Stimulated activated CD8-positive, alpha-beta memory T cell treated with anti-CD3 and anti-CD28 coated beads, Interleukin-2, amount 100 ng/mL, for 1 hour (primary cell): ENCODE measurements around the gene DDB1.

Experiments
- DNase-seq, 2 donors: peaks; one replicate each; pipeline ENCODE4 v3.0.0-alpha.2; 2020; ENCODE audit warnings: low read depth in 2 of 2

DDB1 gene

DNA sequence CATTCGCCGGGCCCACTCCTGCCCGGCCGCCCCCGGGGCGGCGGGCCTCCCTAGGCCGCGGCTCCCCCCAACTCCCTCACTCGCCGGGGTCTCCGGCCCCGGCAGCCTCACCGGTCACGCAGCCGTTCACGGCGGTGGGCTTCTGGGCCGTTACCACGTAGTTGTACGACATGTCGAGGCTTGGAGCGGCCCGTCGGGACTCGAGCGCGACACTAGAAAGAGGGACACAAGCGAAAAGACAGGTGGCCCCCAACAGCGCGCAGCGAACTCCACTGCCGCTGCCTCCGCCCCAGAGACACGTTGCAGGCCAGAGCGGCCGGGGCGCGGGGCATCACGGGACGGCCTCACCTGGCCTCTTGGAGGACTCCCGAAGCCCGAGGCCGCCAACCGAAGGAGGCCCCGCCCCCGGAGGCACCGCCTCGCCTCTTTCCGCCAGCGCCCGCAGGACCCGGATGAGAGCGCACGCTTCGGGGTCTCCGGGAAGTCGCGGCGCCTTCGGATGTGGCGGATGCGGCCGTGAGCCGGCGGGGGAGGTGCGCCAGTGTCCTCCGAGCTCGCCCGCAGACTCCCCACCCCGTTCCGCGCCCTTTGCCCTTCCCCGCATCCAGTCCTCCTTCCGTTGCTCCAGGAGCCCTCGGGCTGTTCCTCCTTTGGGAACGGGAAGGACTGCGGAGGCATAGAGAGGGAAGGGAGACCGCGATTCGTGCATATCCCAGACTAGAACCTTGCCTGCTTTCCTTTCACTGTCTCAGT is at the start of gene DDB1, which contains the start of gene TKFC:
Gene DDB1, minus strand, starts transcription at position 309 of the 753 bp plus-strand sequence. Its CDS starts 137 bp downstream, at position 172.
Gene TKFC, plus strand, starts transcription at position 432 of the 753 bp plus-strand sequence. CDS start 1,501 bp downstream, outside the sequence.
- DNase-seq = peak; percentile 93 to 95

DNA sequence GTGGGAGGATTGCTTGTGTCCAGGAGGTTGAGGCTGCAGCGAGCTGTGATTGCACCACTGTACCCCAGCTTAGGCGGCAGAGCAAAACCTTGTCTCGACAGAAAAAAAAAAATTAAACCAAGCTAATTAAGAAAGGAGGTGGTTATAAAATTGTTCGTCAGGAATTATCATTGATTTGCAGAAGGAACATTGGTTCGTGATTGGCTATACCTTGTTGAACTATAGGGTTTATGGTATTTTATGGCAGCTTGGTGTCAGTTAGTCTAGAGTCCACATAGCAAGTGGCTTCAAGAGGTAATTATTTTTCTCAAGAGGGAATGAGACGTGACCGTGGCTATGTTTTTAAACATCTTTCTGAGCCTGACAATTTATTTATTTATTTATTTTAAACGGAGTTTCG is 48.0 kb upstream of the DDB1 start:
- no peak for DNase-seq

DNA sequence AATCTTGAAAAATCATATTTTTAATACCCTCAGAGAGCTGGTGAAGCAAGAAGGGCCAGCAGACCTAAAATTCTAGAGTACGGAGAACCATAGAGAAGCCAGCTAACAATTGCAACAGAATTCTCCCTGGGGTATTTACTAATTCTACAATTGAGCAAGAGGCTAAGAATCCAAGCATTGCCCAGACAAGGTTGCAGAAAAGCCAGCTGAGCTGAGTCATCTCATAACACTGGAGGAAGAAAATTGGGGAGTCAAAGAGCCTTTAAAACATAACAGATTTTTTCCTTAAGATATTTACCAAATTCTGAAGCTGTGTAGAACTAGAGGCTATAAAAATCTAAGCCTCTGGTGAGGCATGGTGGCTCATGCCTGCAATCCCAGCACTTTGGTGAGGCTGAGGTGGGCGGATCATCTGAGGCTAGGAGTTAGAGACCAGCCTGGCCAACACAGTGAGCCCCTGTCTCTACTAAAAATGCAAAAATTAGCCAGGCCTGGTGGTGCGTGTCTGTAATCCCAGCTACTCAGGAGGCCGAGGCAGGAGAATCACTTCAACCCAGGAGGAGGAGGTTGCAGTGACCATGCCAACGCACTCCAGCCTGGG is 45.9 kb upstream of the DDB1 start:
- no peak for DNase-seq

DNA sequence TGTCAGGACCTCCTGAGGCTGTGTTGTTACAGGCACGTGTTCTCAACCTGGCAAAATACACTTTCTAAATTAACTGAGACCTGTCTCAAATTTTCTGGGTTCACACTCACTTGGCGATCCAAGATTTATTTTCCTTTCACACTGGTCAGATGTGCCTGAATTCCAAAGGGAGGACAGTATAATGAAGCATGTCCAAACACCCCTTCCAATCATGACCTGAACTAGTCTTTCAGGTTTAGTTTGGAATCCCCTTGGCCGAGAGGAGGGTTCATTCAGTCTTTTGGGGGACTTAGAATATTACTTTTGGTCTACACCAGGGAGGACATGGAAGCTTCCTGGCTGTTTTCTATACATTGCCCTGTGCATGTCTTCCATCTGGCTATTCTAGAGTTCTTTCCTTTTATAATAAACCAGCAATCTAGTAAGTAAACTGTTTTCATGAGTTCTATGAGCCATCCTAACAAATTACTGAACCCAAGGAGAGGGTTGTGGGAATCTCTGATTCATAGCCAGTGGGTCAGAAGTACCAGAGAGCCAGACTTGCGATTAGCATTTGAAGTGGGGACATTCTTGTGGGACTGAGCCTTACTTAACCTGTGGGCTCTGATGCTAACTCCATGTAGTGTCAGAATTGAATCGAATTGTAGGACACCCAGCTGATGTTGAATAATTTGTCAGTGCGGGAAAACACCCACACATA is 44.7 kb upstream of the DDB1 start:
- DNase-seq = no peak

DNA sequence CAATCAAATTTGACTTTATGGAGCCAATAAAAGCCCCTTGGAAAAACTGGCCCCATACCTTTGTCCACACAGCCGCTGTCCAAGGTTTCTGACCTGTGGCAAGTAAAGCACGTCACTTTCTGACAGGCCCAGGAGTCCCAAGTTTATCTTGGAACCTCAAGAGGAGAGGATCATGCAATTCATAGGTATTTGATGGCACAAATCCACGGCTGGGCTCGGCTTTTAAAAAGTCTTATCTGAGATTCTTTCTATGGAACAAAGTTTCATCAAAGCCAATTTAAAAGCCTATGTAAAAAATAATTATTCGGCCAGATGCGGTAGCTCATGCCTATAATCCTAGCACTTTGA is 42.8 kb upstream of the DDB1 start:
- DNase-seq = no peak

DNA sequence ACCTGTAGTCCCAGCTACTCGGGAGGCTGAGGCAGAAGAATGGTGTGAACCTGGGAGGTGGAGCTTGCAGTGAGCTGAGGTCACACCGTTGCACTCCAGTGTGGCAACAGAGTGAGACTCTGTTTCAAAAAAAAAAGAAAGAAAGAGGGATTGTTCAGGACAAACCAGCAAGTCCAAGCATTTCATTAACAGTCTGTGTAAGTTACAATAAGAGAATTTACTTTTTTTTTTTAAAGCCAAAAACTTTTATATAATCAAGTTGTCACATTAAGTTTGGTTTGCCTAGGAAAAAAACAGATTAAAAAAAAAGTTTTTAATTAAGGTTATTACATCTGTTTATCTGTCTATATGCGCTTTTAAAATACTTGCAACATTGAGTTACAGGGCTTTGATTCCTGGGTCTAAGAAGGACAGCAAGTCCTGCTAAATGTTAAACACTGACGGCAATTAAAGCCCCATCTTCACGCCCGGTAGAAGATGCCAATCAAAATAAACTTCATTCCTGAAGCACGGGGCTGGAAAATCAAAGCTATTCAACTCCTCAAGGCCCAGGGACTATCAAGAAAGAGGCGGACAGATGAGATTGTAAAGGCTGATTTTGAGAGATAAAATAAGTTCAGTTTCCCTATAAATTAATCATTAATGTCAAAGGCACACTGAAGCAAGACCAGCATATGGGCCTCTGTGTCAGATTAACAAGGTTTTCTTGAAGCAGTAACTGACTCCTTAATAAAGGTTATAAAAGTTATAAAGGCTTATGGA is 39.9 kb upstream of the DDB1 start:
- DNase-seq = no peak

DNA sequence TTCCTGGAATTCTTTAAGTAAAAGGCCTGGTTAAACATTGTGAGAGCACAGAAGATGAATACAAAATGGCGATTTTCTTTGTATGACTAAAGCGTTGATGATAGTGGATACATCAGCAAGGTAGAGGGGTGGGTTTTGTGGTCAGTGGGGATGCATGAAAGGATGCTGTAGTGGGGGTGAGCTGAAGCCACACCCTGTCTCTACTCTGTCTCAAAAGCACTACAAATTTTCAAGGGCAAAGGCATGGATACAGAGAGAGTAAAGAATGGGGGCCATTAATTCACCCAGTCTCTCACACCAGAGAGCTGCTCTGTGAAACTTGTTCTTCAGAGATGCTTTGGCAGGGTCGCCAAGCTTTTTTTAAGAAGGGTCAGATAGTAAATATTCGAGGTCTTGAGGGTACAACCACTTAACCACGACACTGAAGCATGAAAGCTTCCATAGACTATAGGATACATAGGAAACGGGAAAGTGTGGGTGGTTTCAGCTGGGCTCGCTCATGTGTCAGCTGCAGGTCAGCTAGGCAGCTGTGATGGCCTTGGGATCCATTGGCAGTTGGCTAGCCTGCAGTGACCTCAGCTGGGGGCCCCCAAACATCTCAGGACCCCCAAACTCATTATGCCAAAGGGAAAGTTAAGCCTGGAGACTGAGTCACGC is 37.6 kb upstream of the DDB1 start:
- DNase-seq = no peak

DNA sequence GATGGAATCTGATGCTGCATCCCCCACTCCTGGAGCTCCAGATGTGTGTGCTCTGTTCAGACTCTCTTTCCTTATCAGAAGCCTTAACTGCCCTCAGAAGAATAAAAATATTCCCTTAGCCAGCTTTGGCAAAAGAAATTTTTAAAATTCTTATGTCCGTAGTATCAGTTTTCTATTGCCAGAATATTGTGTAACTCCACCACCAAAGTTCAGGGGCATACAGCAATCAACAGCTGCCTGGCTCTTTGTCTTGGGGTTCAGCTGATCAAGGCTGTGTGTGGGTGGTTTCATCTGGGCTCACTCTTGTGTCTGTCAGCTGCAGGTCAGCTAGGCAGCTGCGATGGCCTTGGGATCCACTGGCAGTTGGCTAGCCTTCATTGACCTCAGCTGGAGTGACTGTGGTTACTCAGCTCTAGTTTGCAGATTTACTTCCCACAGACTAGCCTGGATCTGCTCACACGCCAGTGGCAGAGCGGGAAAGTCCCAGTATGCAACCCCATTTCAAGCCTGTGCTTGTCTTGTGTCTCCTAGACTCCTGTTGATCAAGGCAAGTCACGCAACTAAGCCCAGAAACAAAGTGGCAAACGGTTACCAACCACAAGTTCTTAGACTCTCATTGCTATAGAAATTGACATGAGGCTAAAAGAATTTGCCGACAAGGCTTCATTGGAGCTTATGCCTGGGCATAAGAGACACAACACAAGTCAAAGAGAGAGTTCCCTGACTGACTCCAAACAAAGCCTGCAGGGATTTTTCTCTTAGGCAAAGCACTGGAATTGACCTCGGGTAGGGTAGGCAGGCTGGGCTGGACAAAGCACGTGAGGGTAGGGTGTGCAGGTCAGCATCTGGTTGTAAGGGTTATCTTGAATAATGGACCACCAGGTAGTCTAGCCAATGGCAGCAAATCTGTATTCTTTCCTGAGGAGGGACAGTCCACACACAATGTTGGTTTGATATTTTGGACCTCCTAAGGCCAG is 36.8 kb upstream of the DDB1 start:
- DNase-seq = no peak

DNA sequence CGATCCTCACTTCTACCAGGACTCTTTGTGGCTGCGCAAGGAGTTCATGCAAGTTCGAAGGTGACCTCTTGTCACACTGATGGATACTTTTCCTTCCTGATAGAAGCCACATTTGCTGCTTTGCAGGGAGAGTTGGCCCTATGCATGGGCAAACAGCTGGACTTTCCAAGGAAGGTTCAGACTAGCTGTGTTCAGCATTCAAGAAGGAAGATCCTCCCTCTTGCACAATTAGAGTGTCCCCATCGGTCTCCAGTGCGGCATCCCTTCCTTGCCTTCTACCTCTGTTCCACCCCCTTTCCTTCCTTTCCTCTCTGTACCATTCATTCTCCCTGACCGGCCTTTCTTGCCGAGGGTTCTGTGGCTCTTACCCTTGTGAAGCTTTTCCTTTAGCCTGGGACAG is 35.7 kb upstream of the DDB1 start:
- no peak for DNase-seq

DNA sequence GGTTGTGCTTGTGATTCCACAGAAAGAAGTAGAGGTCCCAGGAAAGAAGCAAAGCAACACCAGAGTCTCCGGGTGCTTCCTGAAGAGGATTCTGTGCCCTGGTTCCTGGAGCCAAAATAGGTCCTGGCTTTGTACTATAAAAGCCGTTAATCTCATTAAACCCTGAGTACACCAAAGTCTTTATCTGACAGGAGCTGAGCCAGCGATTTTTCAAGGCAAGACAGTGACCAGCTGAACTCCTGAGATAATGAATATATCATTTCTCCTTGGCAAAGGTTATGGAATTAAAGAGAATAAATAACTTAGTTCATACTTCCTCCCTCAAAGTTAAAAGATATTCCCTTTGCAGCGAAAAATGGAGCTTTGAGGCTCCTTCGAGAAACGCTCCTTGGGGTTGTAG is 34.5 kb upstream of the DDB1 start:
- no peak for DNase-seq

DNA sequence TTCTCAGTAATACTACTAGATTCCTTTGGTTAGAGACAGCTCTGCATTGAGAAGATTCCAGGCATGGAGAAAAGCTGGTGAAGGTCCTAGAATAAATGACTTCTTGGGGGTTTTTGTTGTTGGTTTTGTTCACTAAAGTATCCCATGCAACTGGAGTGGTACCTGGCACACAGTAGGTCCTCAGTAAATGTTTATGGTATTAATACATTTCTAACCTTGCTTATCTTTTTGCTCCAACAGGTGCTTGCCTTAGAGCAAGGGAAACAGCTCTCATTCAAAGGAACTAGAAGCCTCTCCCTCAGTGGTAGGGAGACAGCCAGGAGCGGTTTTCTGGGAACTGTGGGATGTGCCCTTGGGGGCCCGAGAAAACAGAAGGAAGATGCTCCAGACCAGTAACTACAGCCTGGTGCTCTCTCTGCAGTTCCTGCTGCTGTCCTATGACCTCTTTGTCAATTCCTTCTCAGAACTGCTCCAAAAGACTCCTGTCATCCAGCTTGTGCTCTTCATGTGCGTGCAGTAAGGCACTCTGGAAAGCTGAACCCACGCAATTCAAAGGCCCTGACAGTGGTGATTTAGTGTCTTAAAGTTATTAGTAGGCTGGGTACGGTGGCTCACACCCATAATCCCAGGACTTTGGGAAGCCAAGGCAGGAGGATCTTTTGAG is 31.2 kb upstream of the DDB1 start:
- DNase-seq = no peak

DNA sequence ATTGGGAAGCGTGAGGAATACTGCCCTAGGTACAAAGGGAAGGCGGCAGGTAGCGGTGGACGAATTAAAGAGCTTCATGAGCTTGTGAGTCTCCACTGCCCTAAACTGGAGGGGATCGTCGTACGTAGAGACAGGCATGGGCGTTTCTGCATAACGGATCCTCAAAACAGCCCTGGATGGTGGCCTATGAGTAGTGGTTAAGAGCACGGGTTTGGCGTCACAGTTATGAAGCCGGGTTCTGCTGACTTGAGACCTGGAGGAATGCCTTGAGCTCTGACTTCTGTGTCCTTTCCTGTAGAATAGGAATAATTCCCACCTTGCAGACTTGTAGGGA is 29.6 kb upstream of the DDB1 start:
- no peak for DNase-seq

DNA sequence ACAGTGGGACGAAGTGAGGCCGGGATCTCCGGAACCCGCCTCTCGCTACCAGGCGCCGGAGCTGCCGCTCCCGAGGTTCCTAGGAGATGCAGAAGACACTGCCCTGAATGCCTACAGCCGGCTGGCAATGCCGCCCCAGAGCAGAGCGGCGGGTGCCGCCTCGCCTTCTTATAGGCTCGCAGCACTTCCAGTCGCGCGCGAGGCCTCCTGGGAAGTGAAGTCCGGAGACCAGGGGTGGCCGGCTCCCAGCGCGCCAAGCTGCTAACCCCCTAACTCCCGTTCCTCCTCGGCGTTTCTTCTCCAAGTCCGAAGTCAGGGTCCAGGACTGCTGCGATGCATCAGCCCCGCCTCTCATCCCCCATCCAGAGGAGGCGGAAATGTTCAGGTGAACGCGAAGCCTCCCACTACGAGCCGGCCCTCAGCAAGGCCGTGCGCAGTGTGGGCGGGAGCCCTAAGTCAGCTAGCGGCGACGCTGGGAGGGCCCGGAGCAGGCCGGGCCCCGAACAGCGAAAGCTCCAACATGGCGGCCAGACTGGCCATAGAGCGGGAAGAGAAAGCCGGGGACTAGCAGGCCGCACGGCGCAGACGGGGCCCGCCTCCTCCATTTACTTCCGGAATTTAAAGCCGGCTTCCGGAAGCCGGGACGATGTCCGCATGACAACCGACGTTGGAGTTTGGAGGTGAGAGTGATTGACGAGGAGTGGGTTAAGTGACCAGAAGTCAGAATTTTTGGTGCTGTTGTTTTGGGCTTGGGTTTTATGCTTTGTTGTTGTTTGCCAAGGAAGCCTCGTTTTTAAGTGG is 29.0 kb upstream of the DDB1 start, which contains the start of the genes CYB561A3 and TMEM138:
Gene CYB561A3, minus strand, starts transcription at position 142 of the 801 bp plus-strand sequence. CDS start 5,169 bp downstream, outside the sequence.
Gene TMEM138, plus strand, starts transcription at position 634 of the 801 bp plus-strand sequence. CDS start 2,017 bp downstream, outside the sequence.
- peak; percentile 63 to 74 for DNase-seq

DNA sequence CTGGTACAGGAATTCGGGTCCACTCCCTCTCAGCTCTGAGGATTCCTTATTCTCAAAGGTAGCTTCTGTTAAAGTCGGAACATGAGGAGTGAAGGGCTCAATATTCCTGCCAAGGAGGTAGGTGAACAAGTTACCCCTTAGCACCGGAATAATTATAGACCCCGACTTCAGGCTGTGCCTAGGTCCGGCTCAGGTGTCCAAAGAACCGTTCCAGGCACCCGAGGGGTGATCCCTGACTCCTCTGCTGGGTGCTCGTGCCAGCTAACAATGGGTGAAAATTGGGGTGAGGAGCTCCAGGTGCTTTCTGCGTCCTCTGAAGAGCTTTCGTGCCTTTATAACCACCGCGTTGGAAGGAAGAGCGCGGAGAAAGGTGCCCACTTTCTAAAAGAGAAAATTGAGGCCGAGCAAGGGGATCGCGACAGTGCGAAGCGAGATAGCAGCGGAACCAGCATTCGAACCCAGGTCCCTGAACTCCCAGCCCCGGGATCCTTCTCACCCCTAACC is 28.4 kb upstream of the DDB1 start:
- DNase-seq = no peak

DNA sequence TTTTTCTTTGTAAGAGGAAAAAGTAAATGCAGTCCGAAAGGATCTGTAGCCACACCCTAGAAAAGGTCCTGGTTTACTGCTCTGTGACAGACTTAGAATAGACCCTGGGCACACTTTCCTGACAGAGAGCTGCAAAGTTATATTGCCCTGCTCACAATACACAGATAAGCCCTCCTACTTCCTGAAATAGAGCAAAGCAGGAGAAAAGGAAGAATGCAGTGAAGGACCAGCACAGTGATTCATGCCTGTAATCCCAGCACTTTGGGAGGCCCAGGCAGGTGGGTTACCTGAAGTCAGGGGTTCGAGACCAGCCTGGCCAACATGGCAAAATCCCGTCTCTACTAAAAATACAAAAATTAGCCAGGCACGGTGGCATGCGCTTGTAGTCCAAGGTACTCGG is 26.6 kb upstream of the DDB1 start:
- DNase-seq = no peak

DNA sequence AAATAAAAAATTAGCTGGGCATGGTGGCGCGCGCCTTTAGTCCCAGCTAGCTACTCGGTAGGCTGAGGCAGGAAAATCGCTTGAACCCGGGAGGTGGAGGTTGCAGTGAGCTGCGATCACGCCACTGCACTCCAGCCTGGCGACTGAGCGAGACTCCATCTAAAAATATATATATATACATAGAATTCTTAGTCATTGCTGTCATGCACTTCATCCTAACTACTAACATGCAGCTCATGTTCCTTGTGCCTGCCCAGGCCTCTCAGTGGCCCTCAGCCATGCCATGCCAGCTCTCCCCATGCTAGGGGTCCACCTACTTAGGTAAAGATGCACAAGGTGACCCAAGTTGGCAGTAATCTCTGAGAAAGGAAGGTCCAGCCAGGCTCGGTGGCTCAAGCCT is 25.7 kb upstream of the DDB1 start:
- DNase-seq = no peak

DNA sequence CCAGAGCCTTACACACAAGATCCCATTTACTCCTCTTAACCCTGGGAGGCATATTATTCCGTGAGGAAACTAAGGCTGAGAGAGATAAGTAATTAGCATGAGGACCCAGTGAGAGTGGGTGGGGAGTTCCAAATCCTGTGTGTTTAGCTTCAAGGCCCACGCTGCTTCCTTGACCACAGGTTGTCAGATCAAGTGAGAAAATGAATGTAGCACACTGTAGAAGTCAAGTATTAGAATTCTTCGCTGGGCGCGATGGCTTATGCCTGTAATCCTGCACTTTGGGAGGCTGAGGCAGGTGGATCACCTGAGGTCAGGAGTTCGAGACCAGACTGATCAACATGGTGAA is 25.0 kb upstream of the DDB1 start:
- no peak for DNase-seq

DNA sequence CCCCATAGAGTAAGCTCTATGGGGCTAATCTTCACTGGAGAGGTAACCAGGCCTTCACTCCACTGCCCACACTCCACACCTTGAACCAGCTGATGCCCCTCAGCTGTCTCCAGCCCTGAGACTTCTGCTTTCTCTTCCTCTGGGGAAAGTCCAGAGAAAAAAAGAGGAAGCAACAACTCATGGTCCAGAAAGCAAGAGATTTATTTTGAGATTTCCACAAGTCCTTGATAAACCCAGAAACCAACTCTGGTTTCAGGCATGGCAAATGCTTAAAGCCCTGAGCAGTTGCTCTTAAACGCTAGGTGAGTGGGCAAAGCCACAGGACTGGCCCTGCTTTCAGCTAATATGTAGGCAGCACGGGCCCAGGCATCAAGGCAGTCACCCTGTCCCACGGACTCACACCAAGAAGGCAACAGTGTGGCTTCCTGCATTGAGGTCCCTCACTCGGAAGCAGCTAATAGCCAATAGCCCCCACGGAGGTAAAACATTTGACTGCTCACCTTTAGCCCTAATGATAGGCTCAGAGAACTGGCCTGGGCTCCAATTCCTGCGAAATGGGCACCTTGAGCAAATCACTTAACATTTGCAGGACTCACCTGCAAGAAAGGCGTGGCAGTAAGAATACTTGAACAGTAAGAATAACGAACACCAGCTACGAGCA is 24.5 kb upstream of the DDB1 start:
- DNase-seq = no peak
